Osteocyte (in vitro differentiated cells): Measurements from ENCODE around the gene DCAF15. TPM values are rescaled to one million over a fixed set of nuclear protein-coding genes. Genes with fewer than 3 reads are reported as not detected.

Source experiments
- DNase-seq: peaks from one replicate; pipeline ENCODE4 v3.0.0; 2021; ENCODE audit warnings: mixed read lengths; ENCODE audit not compliant: unreplicated experiment; ENCODE audit errors: extremely low spot score
- H3K27ac Mint-ChIP-seq: one replicate; pipeline ENCODE4 v1.8.0; 2021; ENCODE audit warnings: mild to moderate bottlenecking, mixed read lengths; ENCODE audit not compliant: unreplicated experiment
- H3K27me3 Mint-ChIP-seq: one replicate; pipeline ENCODE4 v1.8.0; 2021; ENCODE audit warnings: mixed read lengths; ENCODE audit not compliant: unreplicated experiment
- H3K36me3 Mint-ChIP-seq: one replicate; pipeline ENCODE4 v1.8.0; 2021; ENCODE audit warnings: mixed read lengths; ENCODE audit not compliant: unreplicated experiment
- H3K4me1 Mint-ChIP-seq: one replicate; pipeline ENCODE4 v1.8.0; 2021; ENCODE audit warnings: mixed read lengths; ENCODE audit not compliant: unreplicated experiment
- H3K4me3 Mint-ChIP-seq: one replicate; pipeline ENCODE4 v1.8.0; 2021; ENCODE audit warnings: mild to moderate bottlenecking, moderate library complexity, mixed read lengths; ENCODE audit not compliant: unreplicated experiment
- H3K9me3 Mint-ChIP-seq: one replicate; pipeline ENCODE4 v1.8.0; 2021; ENCODE audit warnings: mixed read lengths; ENCODE audit not compliant: unreplicated experiment
- total RNA-seq: library from RNA; stranded (reverse); gene quantifications from 2 replicates; pipeline ENCODE4 v1.2.1, GENCODE V29; 2021
- TF ChIP-seq, protein P1 (sequence below): fragments of 200-600 bp; sonication (generic); IDR thresholded peaks from 2 replicates; pipeline ENCODE4 v1.5.0; 2021; ENCODE audit warnings: antibody characterized with exemption, mild to moderate bottlenecking, moderate library complexity

DCAF15 gene
- total RNA-seq, 1 donor from 2014 or later = 29.3 TPM

GRCh38 chr19:13979244-13979615 is 26.9 kb downstream of the DCAF15 start:
- no peak overlapping the region for H3K27ac Mint-ChIP-seq
- H3K4me3 Mint-ChIP-seq = no peak overlapping the region

DNA sequence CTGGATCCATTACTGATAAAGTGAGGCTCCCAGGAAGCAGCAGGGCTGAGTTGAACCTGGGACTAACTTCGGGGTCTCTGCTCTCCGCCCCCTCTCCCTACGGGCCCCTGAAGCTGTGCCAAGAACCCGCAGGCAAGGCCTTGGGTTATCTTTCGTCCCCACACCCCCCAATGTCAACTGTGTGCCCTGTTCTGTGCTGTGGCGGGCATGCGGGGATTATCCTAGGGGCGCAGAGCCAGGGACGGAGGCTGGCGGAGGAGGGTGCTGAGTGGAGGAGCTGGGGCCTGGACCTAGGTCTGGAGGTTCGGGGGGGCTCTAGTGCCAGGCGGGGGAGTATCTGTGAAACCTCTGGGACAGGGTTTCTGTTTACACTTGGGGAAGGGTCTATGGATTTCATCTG is 27.4 kb downstream of the DCAF15 start:
- no peak overlapping the region for H3K27ac Mint-ChIP-seq
- TF ChIP-seq, protein P1, sequence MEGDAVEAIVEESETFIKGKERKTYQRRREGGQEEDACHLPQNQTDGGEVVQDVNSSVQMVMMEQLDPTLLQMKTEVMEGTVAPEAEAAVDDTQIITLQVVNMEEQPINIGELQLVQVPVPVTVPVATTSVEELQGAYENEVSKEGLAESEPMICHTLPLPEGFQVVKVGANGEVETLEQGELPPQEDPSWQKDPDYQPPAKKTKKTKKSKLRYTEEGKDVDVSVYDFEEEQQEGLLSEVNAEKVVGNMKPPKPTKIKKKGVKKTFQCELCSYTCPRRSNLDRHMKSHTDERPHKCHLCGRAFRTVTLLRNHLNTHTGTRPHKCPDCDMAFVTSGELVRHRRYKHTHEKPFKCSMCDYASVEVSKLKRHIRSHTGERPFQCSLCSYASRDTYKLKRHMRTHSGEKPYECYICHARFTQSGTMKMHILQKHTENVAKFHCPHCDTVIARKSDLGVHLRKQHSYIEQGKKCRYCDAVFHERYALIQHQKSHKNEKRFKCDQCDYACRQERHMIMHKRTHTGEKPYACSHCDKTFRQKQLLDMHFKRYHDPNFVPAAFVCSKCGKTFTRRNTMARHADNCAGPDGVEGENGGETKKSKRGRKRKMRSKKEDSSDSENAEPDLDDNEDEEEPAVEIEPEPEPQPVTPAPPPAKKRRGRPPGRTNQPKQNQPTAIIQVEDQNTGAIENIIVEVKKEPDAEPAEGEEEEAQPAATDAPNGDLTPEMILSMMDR = no peak
- no peaks in the 10 kb centered on the region for H3K9me3 Mint-ChIP-seq
- no peaks in the 10 kb centered on the region for H3K27me3 Mint-ChIP-seq
- peaks cover 4% of the 10 kb centered on the region for H3K4me1 Mint-ChIP-seq
- no peak for DNase-seq
- peaks cover 11% of the 10 kb centered on the region for H3K36me3 Mint-ChIP-seq
- H3K4me3 Mint-ChIP-seq = no peak overlapping the region

More at GRCh38 chr19:13979244-13979615, 26.9 kb downstream of the DCAF15 start:
- H3K9me3 Mint-ChIP-seq = no peaks in the 10 kb centered on the region
- H3K27me3 Mint-ChIP-seq = no peaks in the 10 kb centered on the region
- peaks cover 4% of the 10 kb centered on the region for H3K4me1 Mint-ChIP-seq
- no peak for DNase-seq
- TF ChIP-seq, protein P1 = no peak
- H3K36me3 Mint-ChIP-seq = peaks cover 14% of the 10 kb centered on the region

- no peaks in the 10 kb centered on the region for H3K9me3 Mint-ChIP-seq
- peaks cover 11% of the 10 kb centered on the region for H3K36me3 Mint-ChIP-seq
- no peak overlapping the region for H3K27ac Mint-ChIP-seq
- no peaks in the 10 kb centered on the region for H3K27me3 Mint-ChIP-seq
- peaks cover 6% of the 10 kb centered on the region for H3K4me1 Mint-ChIP-seq
- no peak overlapping the region for H3K4me3 Mint-ChIP-seq
- DNase-seq = no peak
- TF ChIP-seq, protein P1 = no peak
Measured at GRCh38 chr19:13980340-13980739, 28.0 kb downstream of the DCAF15 start.

DNA sequence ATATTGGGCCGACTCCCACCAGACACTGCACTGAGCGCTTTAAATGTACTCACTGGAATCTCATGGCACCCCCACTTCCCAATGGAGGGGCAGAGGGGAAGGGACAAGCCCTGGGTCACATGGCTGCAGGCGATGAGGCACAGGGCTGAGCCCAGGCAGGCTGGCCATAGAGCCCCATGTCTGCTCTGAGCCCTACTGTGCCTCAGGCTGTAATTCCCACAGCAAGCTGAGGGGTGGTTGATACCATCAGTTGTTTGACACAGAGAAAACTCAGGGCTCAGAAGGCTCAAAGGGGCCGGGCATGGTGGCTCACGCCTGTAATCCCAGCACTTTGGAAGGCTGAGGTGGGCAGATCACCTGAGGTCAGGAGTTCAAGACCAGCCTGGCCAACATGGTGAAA is 28.7 kb downstream of the DCAF15 start:
- H3K4me3 Mint-ChIP-seq = no peak overlapping the region
- no peaks in the 10 kb centered on the region for H3K27me3 Mint-ChIP-seq
- H3K4me1 Mint-ChIP-seq = peaks cover 8% of the 10 kb centered on the region
- H3K27ac Mint-ChIP-seq = no peak overlapping the region
- no peaks in the 10 kb centered on the region for H3K9me3 Mint-ChIP-seq
- DNase-seq = no peak
- TF ChIP-seq, protein P1 = no peak
- peaks cover 5% of the 10 kb centered on the region for H3K36me3 Mint-ChIP-seq

DNA sequence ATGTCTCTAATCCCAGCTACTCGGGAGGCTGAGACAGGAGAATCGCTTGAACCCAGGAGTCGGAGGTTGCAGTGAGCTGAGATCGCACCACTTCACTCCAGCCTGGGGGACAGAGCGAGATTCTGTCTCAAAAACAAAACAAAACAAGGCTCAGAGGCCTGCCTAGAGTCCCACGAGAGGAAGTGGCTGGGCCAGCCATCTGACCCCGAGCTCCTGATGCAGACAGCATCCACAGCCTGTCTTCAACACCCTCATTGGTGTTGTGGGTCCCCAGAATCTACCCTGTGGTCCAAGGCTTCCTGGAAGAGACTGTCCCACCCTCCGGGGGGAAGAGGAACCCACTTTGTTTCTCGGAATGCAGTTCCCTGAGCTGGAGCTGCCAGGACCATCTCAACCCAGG is 29.2 kb downstream of the DCAF15 start:
- peaks cover 1% of the 10 kb centered on the region for H3K36me3 Mint-ChIP-seq
- no peak overlapping the region for H3K4me3 Mint-ChIP-seq
- no peak overlapping the region for H3K27ac Mint-ChIP-seq
- peaks cover 11% of the 10 kb centered on the region for H3K4me1 Mint-ChIP-seq
- TF ChIP-seq, protein P1 = no peak
- DNase-seq = no peak
- no peaks in the 10 kb centered on the region for H3K27me3 Mint-ChIP-seq
- no peaks in the 10 kb centered on the region for H3K9me3 Mint-ChIP-seq
